HEK293T (cell line): ENCODE measurements around the gene NXPH2.

Source experiments
- ARNT ChIP-seq: fragments of 450-650 bp; IDR thresholded peaks from 2 replicates; pipeline ENCODE4 v1.6.1; 2017; ENCODE audit warnings: mild to moderate bottlenecking
- BHLHE40 ChIP-seq: fragments of 450-650 bp; IDR thresholded peaks from 2 replicates; pipeline ENCODE4 v1.6.1; 2016; ENCODE audit warnings: mild to moderate bottlenecking, moderate library complexity, borderline replicate concordance
- ELF4 ChIP-seq: fragments of 450-650 bp; IDR thresholded peaks from 2 replicates; pipeline ENCODE4 v1.6.1; 2017; ENCODE audit warnings: antibody characterized with exemption
- FOXK2 ChIP-seq: fragments of 450-650 bp; IDR thresholded peaks from 2 replicates; pipeline ENCODE4 v1.6.1; 2016; ENCODE audit warnings: mild to moderate bottlenecking
- FOXM1 ChIP-seq: fragments of 450-650 bp; IDR thresholded peaks from 2 replicates; pipeline ENCODE4 v1.6.1; 2017; ENCODE audit warnings: mild to moderate bottlenecking, borderline replicate concordance
- TF ChIP-seq, protein P1 (sequence below): fragments of 450-650 bp; IDR thresholded peaks from 2 replicates; pipeline ENCODE4 v1.6.1; 2016

DNA sequence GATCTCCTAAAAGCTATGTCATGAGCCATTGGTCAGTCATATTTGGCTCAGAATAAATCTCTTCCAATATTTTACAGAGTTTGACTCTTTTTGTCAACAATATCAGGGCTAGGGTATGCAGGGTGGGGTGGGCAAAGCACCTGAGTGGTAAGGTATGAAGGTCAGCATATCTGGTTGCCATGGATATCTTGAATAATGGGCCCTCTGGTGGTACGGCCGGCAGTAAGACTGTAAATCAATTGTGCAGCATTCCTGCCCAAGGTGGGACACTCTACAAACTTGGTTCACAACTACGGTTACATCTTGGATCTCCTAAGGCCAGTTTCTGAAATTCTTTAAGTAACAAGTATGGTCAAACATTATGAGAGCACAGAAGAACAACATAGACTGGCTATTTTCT is 159.1 kb downstream of the NXPH2 start:
- TF ChIP-seq FOXM1 (no peak), ELF4 (no peak), ARNT (no peak), FOXK2 (no peak), BHLHE40 (no peak)
- TF ChIP-seq, protein P1, sequence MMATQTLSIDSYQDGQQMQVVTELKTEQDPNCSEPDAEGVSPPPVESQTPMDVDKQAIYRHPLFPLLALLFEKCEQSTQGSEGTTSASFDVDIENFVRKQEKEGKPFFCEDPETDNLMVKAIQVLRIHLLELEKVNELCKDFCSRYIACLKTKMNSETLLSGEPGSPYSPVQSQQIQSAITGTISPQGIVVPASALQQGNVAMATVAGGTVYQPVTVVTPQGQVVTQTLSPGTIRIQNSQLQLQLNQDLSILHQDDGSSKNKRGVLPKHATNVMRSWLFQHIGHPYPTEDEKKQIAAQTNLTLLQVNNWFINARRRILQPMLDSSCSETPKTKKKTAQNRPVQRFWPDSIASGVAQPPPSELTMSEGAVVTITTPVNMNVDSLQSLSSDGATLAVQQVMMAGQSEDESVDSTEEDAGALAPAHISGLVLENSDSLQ: no peak
